Ascending aorta (tissue), 2 donors: ENCODE data around the gene OR2L3. TPM values are rescaled to one million over a fixed set of nuclear protein-coding genes. Genes with fewer than 3 reads are reported as not detected.

Experiments
- DNase-seq, 2 donors: peaks; one replicate each; pipeline ENCODE4 v3.0.0-alpha.2; 2019; ENCODE audit warnings: low spot score in 2 of 2
- H3K27ac ChIP-seq, 2 donors: fragments of 200-600 bp; sonication (generic); one replicate each; pipeline ENCODE4 v1.5.1; 2016 to 2017; ENCODE audit warnings: mild to moderate bottlenecking in 1 of 2
- H3K27me3 ChIP-seq: fragments of 200-600 bp; sonication (generic); one replicate; pipeline ENCODE4 v1.5.1; 2017
- H3K36me3 ChIP-seq, 2 donors: fragments of 200-600 bp; sonication (generic); one replicate each; pipeline ENCODE4 v1.5.1; 2016
- H3K4me1 ChIP-seq, 2 donors: fragments of 200-600 bp; sonication (generic); one replicate each; pipeline ENCODE4 v1.5.1; 2016 to 2017; ENCODE audit warnings: mild to moderate bottlenecking in 1 of 2
- H3K4me3 ChIP-seq, 2 donors: fragments of 200-600 bp; sonication (generic); one replicate each; pipeline ENCODE4 v1.5.1; 2016 to 2017; ENCODE audit warnings: mild to moderate bottlenecking in 1 of 2
- H3K9me3 ChIP-seq, 2 donors: fragments of 200-600 bp; sonication (generic); one replicate each; pipeline ENCODE4 v1.5.1; 2016
- intact Hi-C: fragments of 100-400 bp; cut with DNase I; formaldehyde crosslinking; loops from one replicate; pipeline ENCODE4 v1.15.1; 2023
- total RNA-seq: library from RNA; depleted of rRNA; stranded (reverse); fragments of >200 nt; gene quantifications from one replicate; pipeline ENCODE4 v1.1.0, GENCODE V29; 2016
- TF ChIP-seq, protein P1 (sequence below), 3 experiments: fragments of 200-600 bp in 2 of 3; fragments of 450-650 bp in 1 of 3; sonication (generic) in 2 of 3; IDR thresholded peaks; one replicate each; pipeline ENCODE4 v1.5.1; 2016 to 2019; ENCODE audit warnings: antibody characterized with exemption in 3 of 3, mild to moderate bottlenecking in 1 of 3, moderate library complexity in 1 of 3

The OR2L3 gene
- total RNA-seq, 1 donor from 2014 or later = not detected

DNA sequence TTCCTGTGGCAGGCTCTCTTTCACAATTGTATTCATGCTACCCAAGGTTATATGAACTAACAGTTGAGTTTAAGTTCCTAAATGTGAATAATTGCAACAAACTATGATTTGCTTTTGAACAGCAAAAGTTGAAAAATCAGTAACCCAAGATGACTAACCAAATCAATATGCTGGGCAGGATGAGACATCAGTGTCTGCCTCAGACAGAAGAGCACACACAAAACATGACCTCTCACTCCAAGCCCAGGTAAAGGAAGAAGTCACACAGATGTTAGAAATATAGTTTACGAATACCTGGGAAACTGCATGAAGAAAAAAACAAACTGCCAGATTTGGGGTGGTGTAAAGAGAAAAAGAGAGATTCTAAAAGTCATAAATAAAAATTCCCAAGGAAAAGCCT, 51.9 kb downstream of the OR2L3 start:
- Histone ChIP-seq H3K27ac (no peak overlapping the region), H3K27me3 (no peaks in the 10 kb centered on the region), H3K4me3 (no peak overlapping the region), H3K4me1 (no peaks in the 10 kb centered on the region), H3K9me3 (no peaks in the 10 kb centered on the region), H3K36me3 (no peaks in the 10 kb centered on the region)
- intact Hi-C loops = no loop called here
- TF ChIP-seq, protein P1, sequence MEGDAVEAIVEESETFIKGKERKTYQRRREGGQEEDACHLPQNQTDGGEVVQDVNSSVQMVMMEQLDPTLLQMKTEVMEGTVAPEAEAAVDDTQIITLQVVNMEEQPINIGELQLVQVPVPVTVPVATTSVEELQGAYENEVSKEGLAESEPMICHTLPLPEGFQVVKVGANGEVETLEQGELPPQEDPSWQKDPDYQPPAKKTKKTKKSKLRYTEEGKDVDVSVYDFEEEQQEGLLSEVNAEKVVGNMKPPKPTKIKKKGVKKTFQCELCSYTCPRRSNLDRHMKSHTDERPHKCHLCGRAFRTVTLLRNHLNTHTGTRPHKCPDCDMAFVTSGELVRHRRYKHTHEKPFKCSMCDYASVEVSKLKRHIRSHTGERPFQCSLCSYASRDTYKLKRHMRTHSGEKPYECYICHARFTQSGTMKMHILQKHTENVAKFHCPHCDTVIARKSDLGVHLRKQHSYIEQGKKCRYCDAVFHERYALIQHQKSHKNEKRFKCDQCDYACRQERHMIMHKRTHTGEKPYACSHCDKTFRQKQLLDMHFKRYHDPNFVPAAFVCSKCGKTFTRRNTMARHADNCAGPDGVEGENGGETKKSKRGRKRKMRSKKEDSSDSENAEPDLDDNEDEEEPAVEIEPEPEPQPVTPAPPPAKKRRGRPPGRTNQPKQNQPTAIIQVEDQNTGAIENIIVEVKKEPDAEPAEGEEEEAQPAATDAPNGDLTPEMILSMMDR (IDR thresholded peaks at IDR 0.05) = no peak
- DNase-seq = no peak

DNA sequence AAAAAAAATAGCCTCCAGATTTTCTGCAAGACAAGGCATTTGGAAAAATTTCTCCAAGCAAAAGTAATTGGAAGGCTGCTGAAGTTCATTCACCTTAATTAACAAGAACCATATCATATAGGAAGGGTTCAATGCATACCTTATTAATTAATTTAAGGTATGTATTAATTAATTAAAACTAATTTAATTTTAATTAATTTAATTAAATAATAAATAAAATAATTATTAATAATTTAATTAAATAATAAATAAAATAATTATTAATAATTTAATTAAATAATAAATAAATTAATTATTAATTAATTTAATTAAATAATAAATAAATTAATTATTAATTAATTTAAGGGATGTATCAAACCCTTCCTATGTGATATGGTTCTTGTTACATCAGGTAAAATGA, 56.2 kb downstream of the OR2L3 start:
- H3K4me3 ChIP-seq = no peak overlapping the region
- H3K27ac ChIP-seq = no peak overlapping the region
- no peaks in the 10 kb centered on the region for H3K36me3 ChIP-seq
- DNase-seq = no peak
- intact Hi-C loops = no loop called here
- no peaks in the 10 kb centered on the region for H3K27me3 ChIP-seq
- no peaks in the 10 kb centered on the region for H3K9me3 ChIP-seq
- H3K4me1 ChIP-seq = no peaks in the 10 kb centered on the region
- TF ChIP-seq, protein P1 (IDR thresholded peaks at IDR 0.05) = no peak

DNA sequence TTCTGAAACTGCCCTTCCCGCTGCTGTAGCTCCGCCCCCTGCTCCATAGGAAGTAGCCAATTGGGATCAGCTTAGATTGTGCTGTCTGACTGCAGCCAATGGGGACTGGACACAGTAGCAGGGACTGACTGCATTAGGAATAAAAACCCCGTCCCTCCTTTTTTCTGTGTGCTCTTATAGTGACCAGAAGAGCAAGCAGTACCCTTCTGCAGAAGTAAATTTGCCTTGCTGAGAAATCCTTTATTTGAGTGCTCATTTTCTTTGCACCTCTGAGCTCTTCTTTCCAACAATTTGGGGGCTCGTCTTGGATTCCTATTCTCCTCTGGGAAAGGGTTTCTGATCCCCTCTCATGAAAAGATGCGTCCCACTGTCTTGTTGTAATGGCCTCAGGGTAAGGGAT, 64.5 kb downstream of the OR2L3 start:
- Histone ChIP-seq H3K27ac (no peak overlapping the region), H3K4me1 (no peaks in the 10 kb centered on the region), H3K36me3 (no peaks in the 10 kb centered on the region), H3K27me3 (no peaks in the 10 kb centered on the region), H3K9me3 (peaks cover 0 to 12% of the 10 kb centered on the region in 2 donors), H3K4me3 (no peak overlapping the region)
- intact Hi-C loops = no loop called here
- DNase-seq = no peak
- TF ChIP-seq, protein P1 (IDR thresholded peaks at IDR 0.05) = no peak

Other genes with a start within 250 kb of the OR2L3 start
- gene OR14A16, start 222.7 kb upstream of the OR2L3 start, total RNA-seq = not detected
- not detected for gene OR11L1, start 204.9 kb upstream of the OR2L3 start, total RNA-seq
- 0.53 TPM for gene TRIM58, start 189.6 kb upstream of the OR2L3 start, total RNA-seq
- gene OR2W3, start 151.2 kb upstream of the OR2L3 start, total RNA-seq = not detected
- gene OR2T8, start 126.6 kb upstream of the OR2L3 start, total RNA-seq = not detected
- not detected for gene OR2AJ1, start 121.9 kb upstream of the OR2L3 start, total RNA-seq
- not detected for gene OR2L8, start 98.0 kb upstream of the OR2L3 start, total RNA-seq
- not detected for gene OR2AK2, start 81.6 kb upstream of the OR2L3 start, total RNA-seq
- gene OR2L5, start 33.2 kb upstream of the OR2L3 start, total RNA-seq = not detected
- gene OR2L2, start 16.8 kb upstream of the OR2L3 start, total RNA-seq = not detected
- not detected for gene OR2L13, start 48.3 kb downstream of the OR2L3 start, total RNA-seq
- not detected for gene OR2M5, start 98.3 kb downstream of the OR2L3 start, total RNA-seq
- not detected for gene OR2M2, start 128.0 kb downstream of the OR2L3 start, total RNA-seq
- not detected for gene OR2M3, start 150.4 kb downstream of the OR2L3 start, total RNA-seq
- gene OR2M4, start 184.6 kb downstream of the OR2L3 start, total RNA-seq = not detected
- not detected for gene OR2T33, start 231.1 kb downstream of the OR2L3 start, total RNA-seq